HFFc6 (cell line): Measurements from ENCODE around the gene BMP3. TPM values are rescaled to one million over a fixed set of nuclear protein-coding genes. Genes with fewer than 3 reads are reported as not detected.

Experiments
- DNase-seq: peaks from one replicate; pipeline ENCODE4 v3.0.0-alpha.2; 2018
- H3K27ac Mint-ChIP-seq: 2 replicates; pipeline ENCODE4 v1.8.0; 2020; ENCODE audit warnings: mild to moderate bottlenecking, mixed read lengths
- H3K27me3 Mint-ChIP-seq: 2 replicates; pipeline ENCODE4 v1.8.0; 2021; ENCODE audit warnings: mild to moderate bottlenecking, moderate library complexity, mixed read lengths; ENCODE audit not compliant: insufficient read depth
- H3K36me3 Mint-ChIP-seq: 2 replicates; pipeline ENCODE4 v1.8.0; 2021; ENCODE audit warnings: low read depth, mixed read lengths
- H3K4me1 Mint-ChIP-seq: 2 replicates; pipeline ENCODE4 v1.8.0; 2020; ENCODE audit warnings: low read depth, mixed read lengths
- H3K4me3 Mint-ChIP-seq: 2 replicates; pipeline ENCODE4 v1.8.0; 2020; ENCODE audit warnings: mild to moderate bottlenecking, moderate library complexity, mixed read lengths
- H3K9me3 Mint-ChIP-seq: 2 replicates; pipeline ENCODE4 v1.8.0; 2020; ENCODE audit warnings: mild to moderate bottlenecking, mixed read lengths
- CTCF ChIP-seq: fragments of 200-600 bp; sonication (generic); IDR thresholded peaks from 2 replicates; pipeline ENCODE4 v1.5.0; 2021; ENCODE audit warnings: antibody characterized with exemption, mild to moderate bottlenecking
- total RNA-seq, 6 experiments: library from RNA; stranded (reverse); fragmentation: NEBNext Ultra II Directional; extraction: Animal tissue kit (Norgen Biotek cat#: 25700); gene quantifications; 2 replicates in 1 of 6; 3 replicates in 5 of 6; pipeline ENCODE4 v1.2.3, GENCODE V29; 2021

The BMP3 gene
- total RNA-seq, 6 experiments from 2014 or later, result 0.17 to 0.27 (median 0.20) TPM

DNA sequence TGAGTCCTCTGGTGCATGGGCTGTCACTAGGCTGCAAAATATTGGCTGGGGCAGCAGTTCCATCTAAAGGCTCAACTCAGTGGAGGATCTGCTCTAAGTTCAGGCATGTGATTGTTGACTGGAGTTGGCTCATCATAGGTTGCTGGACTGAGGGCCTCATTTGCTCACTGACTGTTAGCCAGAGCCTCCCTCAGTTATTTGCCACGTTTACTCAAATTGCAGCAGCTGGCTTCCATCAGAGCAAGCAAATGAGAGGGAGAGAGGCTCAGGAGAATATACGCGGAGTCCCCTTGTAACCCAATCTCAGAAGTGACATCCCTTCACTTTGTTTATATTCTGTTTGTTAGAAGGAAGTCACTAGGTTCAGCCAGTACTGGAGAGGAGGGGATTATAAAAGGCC, 54.1 kb downstream of the BMP3 start:
- Mint-ChIP-seq H3K27me3 (no peaks in the 10 kb centered on the region; the same call in 1 of the 2 replicates), H3K9me3 (no peaks in the 10 kb centered on the region), H3K36me3 (no peaks in the 10 kb centered on the region), H3K4me3 (no peak overlapping the region), H3K27ac (no peak overlapping the region), H3K4me1 (no peaks in the 10 kb centered on the region)
- no peak for DNase-seq
- TF ChIP-seq CTCF, result no peak

- no peak for TF ChIP-seq CTCF
- Mint-ChIP-seq H3K27me3 (no peaks in the 10 kb centered on the region; the same call in 1 of the 2 replicates), H3K36me3 (no peaks in the 10 kb centered on the region), H3K27ac (no peak overlapping the region), H3K9me3 (no peaks in the 10 kb centered on the region), H3K4me1 (no peaks in the 10 kb centered on the region), H3K4me3 (no peak overlapping the region)
- no peak for DNase-seq
These were observed 54.8 kb downstream of the BMP3 start for GRCh38 chr4:81085291-81085690.

DNA sequence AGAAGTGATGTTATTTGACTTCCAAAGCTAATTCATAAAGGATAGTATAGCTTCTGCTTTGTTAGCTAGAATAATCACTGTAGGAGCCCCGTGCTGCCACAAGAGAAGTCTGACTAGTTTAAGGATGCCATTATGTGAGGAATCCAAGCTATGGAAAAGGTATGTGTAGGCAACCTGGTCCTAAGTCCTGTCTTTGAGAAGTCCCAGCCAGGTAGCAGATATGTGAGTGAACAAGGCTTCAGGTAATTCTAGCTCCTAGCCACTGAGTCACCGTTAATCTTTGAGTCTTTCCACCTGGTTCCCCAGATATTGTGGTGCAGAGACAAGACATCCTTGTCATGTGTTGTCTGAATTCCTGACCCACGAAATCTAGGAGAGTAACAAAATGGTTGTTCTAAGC, 55.5 kb downstream of the BMP3 start:
- no peak overlapping the region for H3K4me3 Mint-ChIP-seq
- no peak for TF ChIP-seq CTCF
- DNase-seq, result no peak
- no peak overlapping the region for H3K27ac Mint-ChIP-seq
- H3K36me3 Mint-ChIP-seq, result no peaks in the 10 kb centered on the region
- no peaks in the 10 kb centered on the region for H3K9me3 Mint-ChIP-seq
- H3K27me3 Mint-ChIP-seq, result no peaks in the 10 kb centered on the region; the same call in 1 of the 2 replicates
- no peaks in the 10 kb centered on the region for H3K4me1 Mint-ChIP-seq

DNA sequence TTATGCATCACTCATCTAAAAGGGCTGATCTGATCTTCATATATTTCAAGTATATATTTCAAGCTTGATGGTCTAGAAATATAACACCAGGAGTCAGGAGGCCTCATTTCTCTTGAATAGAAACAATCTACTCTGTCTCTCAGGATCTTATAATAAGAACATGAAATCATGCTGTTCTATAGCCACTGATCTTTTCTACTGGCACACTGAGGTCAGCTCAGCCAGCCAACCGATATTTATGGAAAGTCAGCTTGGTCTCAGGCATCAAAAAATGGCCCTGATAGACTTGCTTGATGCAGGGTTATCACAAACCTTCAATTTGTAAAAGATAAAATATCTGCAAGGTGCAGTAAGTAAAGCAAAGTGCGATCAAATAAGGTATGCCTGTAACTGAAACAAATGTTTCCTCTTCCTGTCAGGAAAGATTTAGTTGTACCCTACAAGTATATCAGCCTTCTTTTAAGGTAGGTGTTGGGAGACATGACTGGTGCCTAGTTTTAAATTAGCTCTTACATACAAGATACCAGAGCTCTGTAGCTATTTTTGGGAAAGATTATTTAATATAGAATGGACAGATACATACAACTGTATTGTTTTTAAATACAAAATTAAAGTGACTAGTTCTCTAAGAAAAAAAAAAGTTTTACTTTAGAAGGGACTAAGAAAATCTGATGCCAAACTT, 63.4 kb downstream of the BMP3 start:
- H3K4me1 Mint-ChIP-seq, result no peaks in the 10 kb centered on the region
- no peak for DNase-seq
- no peak overlapping the region for H3K4me3 Mint-ChIP-seq
- no peak overlapping the region for H3K27ac Mint-ChIP-seq
- no peak for TF ChIP-seq CTCF
- H3K36me3 Mint-ChIP-seq, result no peaks in the 10 kb centered on the region
- peaks cover under 1% of the 10 kb centered on the region; the same call in 1 of the 2 replicates for H3K9me3 Mint-ChIP-seq
- H3K27me3 Mint-ChIP-seq, result no peaks in the 10 kb centered on the region

- Mint-ChIP-seq H3K27ac (no peak overlapping the region), H3K36me3 (no peaks in the 10 kb centered on the region), H3K4me3 (no peak overlapping the region), H3K27me3 (no peaks in the 10 kb centered on the region), H3K4me1 (no peaks in the 10 kb centered on the region), H3K9me3 (peaks cover 3% of the 10 kb centered on the region; the same call in 1 of the 2 replicates)
- TF ChIP-seq CTCF, result no peak
- no peak for DNase-seq
These were observed 64.9 kb downstream of the BMP3 start for GRCh38 chr4:81095389-81095788.
